Fibroblast of villous mesenchyme (primary cell): ENCODE measurements around the gene GRIK2. TPM values are rescaled to one million over a fixed set of nuclear protein-coding genes. Genes with fewer than 3 reads are reported as not detected.

Experiments used
- DNase-seq: peaks from one replicate; pipeline ENCODE4 v3.0.0-alpha.2; 2010; ENCODE audit warnings: low read depth
- H3K4me3 ChIP-seq: 2 replicates; pipeline ENCODE4 v1.5.1; 2011; ENCODE audit warnings: low read depth, mild to moderate bottlenecking, low read length
- CTCF ChIP-seq: IDR thresholded peaks from 2 replicates; pipeline ENCODE4 v1.5.1; 2012; ENCODE audit warnings: low read depth, mild to moderate bottlenecking, low read length; ENCODE audit not compliant: insufficient read depth
- total RNA-seq: library from RNA; depleted of rRNA; stranded (reverse); fragments of >200 nt; gene quantifications from 2 replicates; pipeline ENCODE4 v1.2.3, GENCODE V29; 2012

GRIK2 gene
- total RNA-seq, 1 donor: 15.1 TPM

DNA sequence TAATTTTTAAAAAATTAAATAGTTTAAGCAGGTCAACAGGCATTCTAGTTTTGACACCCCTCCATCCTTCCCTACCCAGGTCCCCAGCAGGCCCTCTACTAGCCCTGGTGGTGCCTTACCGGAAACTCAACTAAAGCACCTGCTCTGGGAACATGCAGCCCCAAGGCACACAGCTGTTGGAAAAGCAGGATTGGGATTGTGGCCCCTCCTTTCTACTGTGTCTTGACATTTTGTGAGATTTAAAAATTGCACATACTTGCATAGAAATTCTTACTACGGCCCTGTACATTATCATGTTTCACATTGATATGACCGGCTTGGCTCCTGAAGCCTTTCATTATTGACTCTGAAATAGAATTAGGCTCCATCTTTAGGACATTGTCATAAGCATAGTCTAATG is 423.2 kb downstream of the GRIK2 start:
- no peak for DNase-seq

DNA sequence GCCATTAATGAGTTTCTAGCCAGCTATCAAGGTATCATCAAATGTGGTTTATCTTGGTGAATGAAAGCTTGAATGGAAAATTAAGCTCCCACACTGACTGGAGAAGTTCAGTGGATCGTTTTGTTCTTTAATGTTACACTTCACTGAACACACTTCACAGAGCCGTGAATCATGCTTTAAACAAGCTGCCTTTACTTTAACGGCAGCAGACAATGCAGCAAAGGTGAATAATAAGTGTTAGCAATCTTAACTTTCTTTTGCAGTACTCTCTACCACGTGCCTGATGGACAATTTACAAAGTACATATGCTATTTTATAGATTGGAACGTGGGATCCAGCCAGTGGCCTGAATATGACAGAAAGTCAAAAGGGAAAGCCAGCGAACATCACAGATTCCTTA is 424.5 kb downstream of the GRIK2 start:
- no peak for TF ChIP-seq CTCF
- DNase-seq: no peak
- H3K4me3 ChIP-seq: no peak overlapping the region

More for the DNA sequence above, 423.2 kb downstream of the GRIK2 start:
- H3K4me3 ChIP-seq: no peak overlapping the region
- no peak for TF ChIP-seq CTCF

DNA sequence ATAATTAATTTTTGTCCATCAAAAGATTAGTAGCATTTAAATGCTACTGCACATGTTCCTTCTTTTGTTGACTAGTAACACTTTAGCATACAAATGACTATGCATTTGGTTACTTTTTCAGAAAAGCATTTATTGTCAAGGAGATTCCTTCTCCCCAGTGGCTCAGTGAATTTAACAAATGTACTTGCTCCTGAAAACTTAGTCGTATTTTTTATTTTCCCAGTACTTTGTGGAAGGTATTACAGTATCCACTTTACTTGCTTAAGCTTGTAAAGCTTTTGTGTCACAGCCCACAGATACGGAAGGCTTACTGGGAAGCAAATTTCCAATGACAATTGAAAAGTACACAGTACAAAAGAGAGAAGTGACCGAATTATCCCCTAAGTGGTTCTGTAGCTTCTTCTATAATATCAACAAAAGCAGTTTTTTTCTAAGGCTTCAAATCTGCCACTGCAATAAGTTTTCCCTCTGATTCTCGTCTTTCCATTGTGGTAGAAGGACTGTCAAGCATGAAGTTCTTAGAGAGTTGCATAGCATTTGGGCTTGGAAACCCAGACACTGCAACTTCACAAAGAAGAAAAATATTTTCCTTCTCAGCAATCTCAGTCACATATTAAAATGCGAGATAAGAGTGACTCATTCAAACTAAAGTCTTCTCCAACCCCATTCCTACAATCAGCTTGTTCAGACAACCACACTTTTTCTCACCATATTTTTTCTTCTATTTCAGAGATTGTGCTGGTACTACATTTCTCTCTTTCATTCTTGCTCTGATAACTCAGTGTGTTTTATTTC is 431.2 kb downstream of the GRIK2 start:
- no peak for TF ChIP-seq CTCF
- DNase-seq: no peak
- H3K4me3 ChIP-seq: no peak overlapping the region

GRCh38 chr6:101826269-101826668 is 432.8 kb downstream of the GRIK2 start:
- TF ChIP-seq CTCF: no peak
- no peak overlapping the region for H3K4me3 ChIP-seq
- no peak for DNase-seq

DNA sequence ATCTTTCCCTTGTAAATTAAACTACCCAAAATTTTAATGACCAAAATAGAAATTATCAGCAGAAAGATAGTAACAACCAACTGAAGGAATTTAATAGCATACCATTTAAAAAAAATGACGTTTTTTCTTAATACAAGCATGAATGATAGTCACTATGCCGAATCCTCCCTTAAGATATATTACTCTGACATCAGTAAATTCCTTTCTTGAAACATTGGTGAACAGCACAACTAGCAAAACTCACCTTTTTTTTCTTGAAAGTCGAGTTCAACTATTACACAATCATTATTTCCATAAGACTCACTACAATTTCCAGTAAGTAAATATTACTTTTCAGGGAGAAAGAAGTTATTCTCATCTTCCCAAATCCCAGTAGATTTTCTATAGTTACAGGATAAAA is 433.2 kb downstream of the GRIK2 start:
- DNase-seq: no peak
- TF ChIP-seq CTCF: no peak
- no peak overlapping the region for H3K4me3 ChIP-seq

GRCh38 chr6:101830501-101831031 is 437.1 kb downstream of the GRIK2 start:
- no peak overlapping the region for H3K4me3 ChIP-seq
- no peak for TF ChIP-seq CTCF
- no peak for DNase-seq
